Fibroblast of lung (primary cell): Measurements from ENCODE around the gene CST3. TPM values are rescaled to one million over a fixed set of nuclear protein-coding genes. Genes with fewer than 3 reads are reported as not detected.
A peak's percentile ranks its signal among the peaks of the same experiment; 100 is the strongest.

ENCODE experiments used
- DNase-seq, 2 donors: peaks; one replicate each; pipeline versions ENCODE4 v3.0.0 to v3.0.0-alpha.2; 2010; ENCODE audit warnings: low read depth in 2 of 2
- H2AFZ ChIP-seq: 2 replicates; pipeline ENCODE4 v1.5.1; 2012; ENCODE audit warnings: low read length, control low read depth, inconsistent platforms
- H3K27ac ChIP-seq: 2 replicates; pipeline ENCODE4 v1.5.1; 2011; ENCODE audit warnings: low read length, control low read depth; ENCODE audit not compliant: insufficient read depth
- H3K27me3 ChIP-seq: 2 replicates; pipeline ENCODE4 v1.5.1; 2011; ENCODE audit warnings: mild to moderate bottlenecking, low read length; ENCODE audit not compliant: control insufficient read depth, insufficient read depth
- H3K36me3 ChIP-seq: 2 replicates; pipeline ENCODE4 v1.5.1; 2011; ENCODE audit warnings: low read length; ENCODE audit not compliant: control insufficient read depth, insufficient read depth
- H3K4me1 ChIP-seq: 2 replicates; pipeline ENCODE4 v1.5.1; 2011; ENCODE audit warnings: low read length; ENCODE audit not compliant: control insufficient read depth, insufficient read depth; ENCODE audit errors: extremely low read depth
- H3K4me2 ChIP-seq: 2 replicates; pipeline ENCODE4 v1.5.1; 2011; ENCODE audit warnings: low read length, control low read depth; ENCODE audit not compliant: insufficient read depth; ENCODE audit errors: extremely low read depth
- H3K4me3 ChIP-seq, 4 experiments: fragments of 200-600 bp in 1 of 4; sonication (generic) in 1 of 4; replicated peaks in 1 of 4; 2 replicates each; pipeline ENCODE4 v1.5.1; 2011 to 2016; ENCODE audit warnings: low read length in 4 of 4, low read depth in 3 of 4, mild to moderate bottlenecking in 3 of 4, control low read depth in 2 of 4, inconsistent platforms in 1 of 4, mixed read lengths in 1 of 4; ENCODE audit not compliant: insufficient read depth in 1 of 4; ENCODE audit errors: control extremely low read depth in 1 of 4
- H3K79me2 ChIP-seq: 2 replicates; pipeline ENCODE4 v1.5.1; 2012; ENCODE audit warnings: mild to moderate bottlenecking, low read length, inconsistent platforms; ENCODE audit not compliant: control insufficient read depth, insufficient read depth
- H3K9ac ChIP-seq: 2 replicates; pipeline ENCODE4 v1.5.1; 2011; ENCODE audit warnings: mild to moderate bottlenecking, low read length, control low read depth; ENCODE audit not compliant: insufficient read depth
- H3K9me3 ChIP-seq: 2 replicates; pipeline ENCODE4 v1.5.1; 2012; ENCODE audit warnings: low read depth, low read length; ENCODE audit not compliant: control insufficient read depth, insufficient read depth
- H4K20me1 ChIP-seq: 2 replicates; pipeline ENCODE4 v1.5.1; 2011; ENCODE audit warnings: low read length; ENCODE audit not compliant: control insufficient read depth, insufficient read depth; ENCODE audit errors: extremely low read depth
- EZH2 ChIP-seq: IDR thresholded peaks from 2 replicates; pipeline ENCODE4 v1.5.1; 2012; ENCODE audit warnings: low read length, control low read depth, mild to moderate bottlenecking; ENCODE audit errors: missing control alignments
- polyA plus RNA-seq, 2 donors: library from polyadenylated mRNA; depleted of rRNA in 1 of 2; stranded (reverse) in 1 of 2; unstranded in 1 of 2; fragments of >200 nt; gene quantifications; 2 replicates each; pipeline ENCODE4 v1.2.1, GENCODE V29; 2011 to 2012; ENCODE audit warnings: missing spikeins in 1 of 2
- total RNA-seq: library from RNA; depleted of rRNA; stranded (reverse); fragments of >200 nt; gene quantifications from 2 replicates; pipeline ENCODE4 v1.2.1, GENCODE V29; 2014
- TF ChIP-seq, protein P1 (sequence below), 2 donors: IDR thresholded peaks in 1 of 2; conservative IDR thresholded peaks in 1 of 2; 1 replicate in 1 of 2; 2 replicates in 1 of 2; pipeline ENCODE4 v1.5.1; 2011 to 2012; ENCODE audit warnings: low read length in 2 of 2, control low read depth in 1 of 2, inconsistent platforms in 1 of 2, low read depth in 1 of 2, mild to moderate bottlenecking in 1 of 2

Gene CST3
- total and polyA plus RNA-seq, 2 donors (not counting 1 experiment from before 2014, with no cell fraction given) = 136 to 162 TPM

DNA sequence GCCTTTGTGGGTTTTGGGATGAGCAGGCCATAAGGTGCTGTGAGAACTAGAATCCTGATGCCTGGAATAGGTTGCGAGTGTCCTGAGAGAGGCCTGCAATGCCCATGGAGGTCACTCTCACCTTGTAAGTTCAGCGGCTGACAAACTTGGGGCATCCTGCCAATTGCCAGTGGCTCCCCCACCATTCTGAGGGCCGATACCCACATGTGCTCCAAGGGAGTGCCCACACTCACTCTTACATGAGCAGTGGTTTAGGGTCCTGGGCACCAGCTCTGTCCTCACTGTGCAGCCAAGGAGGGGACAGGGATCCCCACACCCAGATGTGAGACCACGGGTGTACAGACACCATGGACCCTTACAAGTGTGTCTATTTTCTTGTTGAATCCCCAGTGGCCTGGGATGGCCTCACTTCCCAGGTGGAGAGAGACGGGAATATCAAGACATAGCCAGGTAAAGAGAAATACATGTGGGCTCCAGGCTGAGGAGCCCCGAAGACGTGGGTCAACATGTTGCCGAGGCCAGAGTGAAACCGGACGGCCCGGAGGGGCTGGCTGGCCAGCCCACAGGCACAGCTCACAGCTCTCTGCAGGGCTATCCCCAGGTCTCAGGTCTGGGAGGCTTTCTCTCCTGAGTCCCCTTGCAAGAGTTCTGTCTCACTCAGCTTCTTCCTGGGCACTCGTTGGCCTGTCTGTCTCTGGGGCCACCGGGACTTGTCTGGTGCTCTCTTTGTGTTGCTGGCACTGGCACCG lies 30.1 kb downstream of the CST3 start:
- no peak for TF ChIP-seq EZH2
- TF ChIP-seq, protein P1, sequence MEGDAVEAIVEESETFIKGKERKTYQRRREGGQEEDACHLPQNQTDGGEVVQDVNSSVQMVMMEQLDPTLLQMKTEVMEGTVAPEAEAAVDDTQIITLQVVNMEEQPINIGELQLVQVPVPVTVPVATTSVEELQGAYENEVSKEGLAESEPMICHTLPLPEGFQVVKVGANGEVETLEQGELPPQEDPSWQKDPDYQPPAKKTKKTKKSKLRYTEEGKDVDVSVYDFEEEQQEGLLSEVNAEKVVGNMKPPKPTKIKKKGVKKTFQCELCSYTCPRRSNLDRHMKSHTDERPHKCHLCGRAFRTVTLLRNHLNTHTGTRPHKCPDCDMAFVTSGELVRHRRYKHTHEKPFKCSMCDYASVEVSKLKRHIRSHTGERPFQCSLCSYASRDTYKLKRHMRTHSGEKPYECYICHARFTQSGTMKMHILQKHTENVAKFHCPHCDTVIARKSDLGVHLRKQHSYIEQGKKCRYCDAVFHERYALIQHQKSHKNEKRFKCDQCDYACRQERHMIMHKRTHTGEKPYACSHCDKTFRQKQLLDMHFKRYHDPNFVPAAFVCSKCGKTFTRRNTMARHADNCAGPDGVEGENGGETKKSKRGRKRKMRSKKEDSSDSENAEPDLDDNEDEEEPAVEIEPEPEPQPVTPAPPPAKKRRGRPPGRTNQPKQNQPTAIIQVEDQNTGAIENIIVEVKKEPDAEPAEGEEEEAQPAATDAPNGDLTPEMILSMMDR (conservative IDR thresholded peaks at IDR 0.05 in 1 of 2, IDR thresholded peaks at IDR 0.05 in 1 of 2; ENCODE audit: low read depth in 1 of 2, low read length in 2 of 2) = no peak
- no peaks in the 10 kb centered on the region for H3K9me3 ChIP-seq
- no peak overlapping the region for H3K27ac ChIP-seq
- DNase-seq = no peak
- H4K20me1 ChIP-seq = no peaks in the 10 kb centered on the region
- H3K79me2 ChIP-seq = no peaks in the 10 kb centered on the region
- H3K4me1 ChIP-seq = no peaks in the 10 kb centered on the region
- no peak overlapping the region for H3K4me2 ChIP-seq
- H3K4me3 ChIP-seq = no peak overlapping the region
- no peak overlapping the region for H2AFZ ChIP-seq
- peaks cover 21% of the 10 kb centered on the region for H3K27me3 ChIP-seq
- H3K36me3 ChIP-seq = no peaks in the 10 kb centered on the region
- no peak overlapping the region for H3K9ac ChIP-seq

DNA sequence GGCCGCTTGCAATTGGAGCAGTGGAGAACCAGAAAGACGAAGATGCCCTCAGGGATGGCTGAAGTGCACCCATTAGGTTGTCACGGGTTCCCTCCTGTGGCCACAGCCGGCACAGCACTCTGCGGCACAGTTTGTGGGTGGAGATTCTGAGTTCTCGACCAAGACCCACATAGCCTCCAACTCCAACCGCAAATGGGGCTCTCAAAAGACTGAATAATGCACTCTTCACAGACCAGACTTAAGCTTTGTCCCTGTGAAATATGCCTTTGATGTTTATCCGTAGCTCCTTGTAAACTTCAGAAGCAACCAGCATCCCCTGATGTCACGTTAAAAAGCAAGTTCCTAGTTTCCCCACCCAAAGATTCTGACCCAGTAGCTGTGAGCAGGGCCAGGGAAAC lies 31.1 kb downstream of the CST3 start:
- Histone ChIP-seq H3K9ac (no peak overlapping the region), H3K27ac (no peak overlapping the region), H2AFZ (peak overlapping the region; percentile 60), H3K9me3 (no peaks in the 10 kb centered on the region), H4K20me1 (no peaks in the 10 kb centered on the region), H3K4me3 (no peak overlapping the region), H3K27me3 (peaks cover 15% of the 10 kb centered on the region), H3K79me2 (no peaks in the 10 kb centered on the region), H3K4me2 (no peak overlapping the region), H3K4me1 (no peaks in the 10 kb centered on the region), H3K36me3 (no peaks in the 10 kb centered on the region)
- no peak for TF ChIP-seq EZH2
- TF ChIP-seq, protein P1 (conservative IDR thresholded peaks at IDR 0.05 in 1 of 2, IDR thresholded peaks at IDR 0.05 in 1 of 2; ENCODE audit: low read depth in 1 of 2, low read length in 2 of 2) = peak; percentile 96 to 98
- peak; percentile 50 to 75 for DNase-seq

DNA sequence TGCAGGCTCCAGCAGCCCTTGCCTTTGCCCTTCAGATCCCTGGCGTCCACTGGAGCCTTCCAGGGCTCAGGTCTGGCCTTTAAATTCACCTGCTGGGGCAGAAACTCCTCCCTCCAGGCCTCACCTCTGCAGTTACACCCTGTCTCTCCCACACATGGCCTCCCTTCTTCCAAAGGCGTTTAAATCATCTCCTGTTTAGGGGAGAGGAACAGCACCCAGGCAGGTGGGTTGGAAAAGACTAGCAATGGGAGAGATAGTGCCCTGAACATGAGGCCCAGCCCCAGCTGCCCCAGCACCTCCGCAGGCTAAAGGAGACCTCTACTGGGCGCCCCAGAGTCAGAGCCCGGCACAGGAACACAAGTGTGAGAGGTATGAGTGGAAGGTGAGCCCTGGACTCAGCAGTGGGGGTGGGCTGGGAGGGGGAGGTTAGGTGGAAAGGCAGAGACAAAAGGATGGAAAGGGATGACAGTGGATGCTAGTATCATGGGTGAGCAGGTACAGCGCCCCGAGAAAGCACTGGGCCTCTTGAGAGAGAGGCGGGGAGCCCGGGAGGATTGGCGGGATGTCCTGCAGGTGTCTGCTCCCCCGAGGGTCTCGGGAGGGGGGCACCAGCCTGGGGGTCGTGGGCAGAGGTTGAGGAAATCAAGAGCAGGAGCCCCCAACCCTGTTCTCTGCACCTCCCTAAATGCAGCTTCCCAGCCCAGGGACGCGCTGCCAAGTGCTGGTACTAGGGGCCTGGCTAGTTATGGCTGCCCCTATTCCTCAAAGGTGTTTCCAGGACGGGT lies 31.7 kb downstream of the CST3 start, which contains the start of gene CST9:
Gene CST9 (minus strand): TSS at position 51 of the 785 bp plus-strand sequence. CDS start 53 bp downstream, outside the sequence.
- peak within 1 kb of the TSS; percentile 60 for H2AFZ ChIP-seq
- no peak within 1 kb of the TSS for H3K27ac ChIP-seq
- H3K4me1 ChIP-seq = no peaks in the 10 kb centered on the region
- no peak within 1 kb of the TSS for H3K4me3 ChIP-seq
- no peak within 1 kb of the TSS for H3K9ac ChIP-seq
- H3K36me3 ChIP-seq = no peaks in the 10 kb centered on the region
- no peaks in the 10 kb centered on the region for H3K79me2 ChIP-seq
- H3K9me3 ChIP-seq = no peaks in the 10 kb centered on the region
- no peak for DNase-seq
- H3K4me2 ChIP-seq = no peak within 1 kb of the TSS
- TF ChIP-seq, protein P1 (conservative IDR thresholded peaks at IDR 0.05 in 1 of 2, IDR thresholded peaks at IDR 0.05 in 1 of 2; ENCODE audit: low read depth in 1 of 2, low read length in 2 of 2) = no peak
- TF ChIP-seq EZH2 = no peak
- no peaks in the 10 kb centered on the region for H4K20me1 ChIP-seq
- H3K27me3 ChIP-seq = peaks cover 17% of the 10 kb centered on the region
